CD4-positive, alpha-beta memory T cell (primary cell): ENCODE data around the gene SFXN4. TPM values are rescaled to one million over a fixed set of nuclear protein-coding genes. Genes with fewer than 3 reads are reported as not detected.

Experiments used
- CTCF ChIA-PET: fragments of 350-600 bp; sonication (Branson Sonifier 250); formaldehyde crosslinking; loops from one replicate; lab custom pipeline; 2021; ENCODE audit warnings: inconsistent platforms; ENCODE audit not compliant: partially characterized antibody; lab: Charles Lee
- POLR2A ChIA-PET: fragments of 350-600 bp; sonication (Branson Sonifier 250); formaldehyde crosslinking; loops from one replicate; lab custom pipeline; 2021; ENCODE audit not compliant: partially characterized antibody; lab: Charles Lee
- DNase-seq, 5 donors: peaks; one replicate each; pipeline versions ENCODE4 v3.0.0 to v3.0.0-alpha.2; 2020 to 2022; ENCODE audit warnings: mixed read lengths in 1 of 5
- H3K27ac ChIP-seq: one replicate; pipeline ENCODE4 v1.7.0; 2013; ENCODE audit warnings: low read depth, low read length
- H3K27me3 ChIP-seq: 2 replicates; pipeline ENCODE4 v1.7.0; 2013; ENCODE audit warnings: mild to moderate bottlenecking, low read length, moderate library complexity; ENCODE audit not compliant: insufficient read depth
- H3K36me3 ChIP-seq: 2 replicates; pipeline ENCODE4 v1.7.0; 2013; ENCODE audit warnings: mild to moderate bottlenecking, low read length, moderate library complexity; ENCODE audit not compliant: insufficient read depth
- H3K4me1 ChIP-seq: 2 replicates; pipeline ENCODE4 v1.7.0; 2013; ENCODE audit warnings: mild to moderate bottlenecking, low read length, moderate library complexity; ENCODE audit not compliant: insufficient read depth
- H3K4me3 ChIP-seq, 2 donors: one replicate each; pipeline ENCODE4 v1.7.0; 2013; ENCODE audit warnings: low read length in 2 of 2, mild to moderate bottlenecking in 1 of 2
- H3K9me3 ChIP-seq, 2 donors: one replicate each; pipeline ENCODE4 v1.7.0; 2013; ENCODE audit warnings: low read length in 2 of 2, control low read depth in 1 of 2; ENCODE audit not compliant: control insufficient read depth in 1 of 2
- H3K27ac Mint-ChIP-seq, 7 donors: one replicate each; pipeline ENCODE4 v1.8.0; 2020 to 2021; ENCODE audit warnings: mixed read lengths in 7 of 7, mild to moderate bottlenecking in 6 of 7, inconsistent platforms in 3 of 7, moderate library complexity in 3 of 7
- H3K27me3 Mint-ChIP-seq, 2 donors: one replicate each; pipeline ENCODE4 v1.8.0; 2020 to 2021; ENCODE audit warnings: mixed read lengths in 2 of 2
- H3K36me3 Mint-ChIP-seq, 2 donors: one replicate each; pipeline ENCODE4 v1.8.0; 2020 to 2021; ENCODE audit warnings: mixed read lengths in 2 of 2, inconsistent platforms in 1 of 2, mild to moderate bottlenecking in 1 of 2
- H3K4me1 Mint-ChIP-seq, 4 donors: one replicate each; pipeline ENCODE4 v1.8.0; 2020 to 2021; ENCODE audit warnings: mixed read lengths in 4 of 4, mild to moderate bottlenecking in 1 of 4
- H3K4me3 Mint-ChIP-seq, 8 donors: one replicate each; pipeline ENCODE4 v1.8.0; 2020 to 2021; ENCODE audit warnings: mixed read lengths in 8 of 8, mild to moderate bottlenecking in 7 of 8, moderate library complexity in 6 of 8, inconsistent platforms in 3 of 8
- H3K9me3 Mint-ChIP-seq, 8 donors: one replicate each; pipeline ENCODE4 v1.8.0; 2020 to 2021; ENCODE audit warnings: mixed read lengths in 8 of 8, mild to moderate bottlenecking in 5 of 8, inconsistent platforms in 3 of 8, moderate library complexity in 1 of 8
- intact Hi-C: fragments of 100-400 bp; cut with micrococcal nuclease; formaldehyde crosslinking; loops from one replicate; pipeline ENCODE4 v1.15.1; 2023
- polyA plus RNA-seq, 2 donors: library from polyadenylated mRNA; unstranded; fragments of 300-500 nt; fragmentation: Illumina TruSeq; gene quantifications; one replicate each; pipeline ENCODE4 v1.2.3, GENCODE V29; 2021
- total RNA-seq, 2 experiments: library from RNA; stranded (reverse); gene quantifications; one replicate each; pipeline ENCODE4 v1.2.3, GENCODE V29; 2021

The SFXN4 gene
- total RNA-seq: 10 to 100 TPM; 17.2 to 18.5 TPM
- 10 to 100 TPM; 13.9 to 14.0 TPM for polyA plus RNA-seq

- Histone ChIP-seq H3K27me3 (no peaks in the 10 kb centered on the region), H3K27ac (peak within 1 kb of the TSS; percentile 65), H3K4me3 (peak within 1 kb of the TSS; percentile 73 to 92), H3K36me3 (peaks cover 22% of the 10 kb centered on the region), H3K9me3 (no peaks in the 10 kb centered on the region), H3K4me1 (peaks cover 20% of the 10 kb centered on the region)
- Mint-ChIP-seq H3K9me3 (no peaks in the 10 kb centered on the region), H3K27me3 (no peaks in the 10 kb centered on the region), H3K27ac (peak within 1 kb of the TSS; percentile 87 to 96 (median 95)), H3K36me3 (peaks cover 10 to 51% of the 10 kb centered on the region in 2 donors), H3K4me3 (peak within 1 kb of the TSS; percentile 90 to 94 (median 92)), H3K4me1 (peaks cover 9 to 43% (median 27%) of the 10 kb centered on the region in 4 donors)
- CTCF ChIA-PET: interaction anchor here (0.6 to 1.6 kb wide), 6 partner anchors 8 to 350 kb away, joined by 3 to 8 read pairs (median 4); partner anchors contain the start of gene GRK5
- DNase-seq: peak; percentile 76 to 87 (median 85)
- intact Hi-C loops: loop anchor here (1.0 to 5.0 kb wide), 5 partner anchors 13 to 432 kb away; partner anchors contain the start of genes DENND10, GRK5 and PRDX3
- POLR2A ChIA-PET: interaction anchor here (0.7 to 3.4 kb wide), 15 partner anchors 11 to 410 kb away, joined by 3 to 16 read pairs (median 7); partner anchors contain the start of genes CACUL1, DENND10, EIF3A and GRK5
Observed at GRCh38 chr10:119165171-119166117, at the start of gene SFXN4. Gene SFXN4, minus strand, starts transcription at chr10:119165714. Its CDS starts 67 bp downstream, at chr10:119165647.

- intact Hi-C loops: no loop called here
- Histone ChIP-seq H3K4me3 (peak overlapping the region; percentile 13 to 38), H3K4me1 (peaks cover 65% of the 10 kb centered on the region)
Observed at GRCh38 chr10:119211625-119212441, 46.3 kb upstream of the SFXN4 start.

GRCh38 chr10:119211176-119211575 lies 45.7 kb upstream of the SFXN4 start:
- CTCF ChIA-PET: interaction anchor here (1.0 to 6.8 kb wide), 10 partner anchors 10 to 331 kb away, joined by 3 to 139 read pairs (median 4); partner anchors contain the start of gene RGS10
- peak overlapping the region in 1 of 2 donors; percentile 38 for H3K4me3 ChIP-seq
- peak overlapping the region; percentile 74 for H3K27ac ChIP-seq
- peak overlapping the region in 7 of 8 donors; percentile 57 to 83 (median 73) for H3K4me3 Mint-ChIP-seq
- peaks cover 69% of the 10 kb centered on the region for H3K4me1 ChIP-seq
- intact Hi-C loops: no loop called here
- H3K4me1 Mint-ChIP-seq: peaks cover 33 to 67% (median 53%) of the 10 kb centered on the region in 4 donors
- no peaks in the 10 kb centered on the region for H3K9me3 Mint-ChIP-seq
- no peaks in the 10 kb centered on the region for H3K9me3 ChIP-seq
- no peaks in the 10 kb centered on the region for H3K27me3 ChIP-seq
- peaks cover 0 to 16% of the 10 kb centered on the region in 2 donors for H3K36me3 Mint-ChIP-seq
- no peak for DNase-seq
- POLR2A ChIA-PET: interaction anchor here (1.0 to 7.0 kb wide), 5 partner anchors 58 to 95 kb away, joined by 3 to 101 read pairs (median 6); no protein-coding TSS in a partner anchor
- H3K27ac Mint-ChIP-seq: peak overlapping the region; percentile 91 to 97 (median 94)
- H3K27me3 Mint-ChIP-seq: no peaks in the 10 kb centered on the region
- no peaks in the 10 kb centered on the region for H3K36me3 ChIP-seq

More at GRCh38 chr10:119211625-119212441, 46.3 kb upstream of the SFXN4 start:
- H3K27me3 ChIP-seq: no peaks in the 10 kb centered on the region
- peak overlapping the region; percentile 74 for H3K27ac ChIP-seq
- peak overlapping the region; percentile 55 to 83 (median 72) for H3K4me3 Mint-ChIP-seq
- no peaks in the 10 kb centered on the region for H3K36me3 ChIP-seq
- H3K9me3 ChIP-seq: no peaks in the 10 kb centered on the region
- peak overlapping the region; percentile 91 to 97 (median 94) for H3K27ac Mint-ChIP-seq
- no peaks in the 10 kb centered on the region for H3K27me3 Mint-ChIP-seq
- peak in 4 of 5 donors; percentile 38 to 68 (median 60) for DNase-seq
- H3K36me3 Mint-ChIP-seq: peaks cover 0 to 12% of the 10 kb centered on the region in 2 donors
- H3K4me1 Mint-ChIP-seq: peaks cover 30 to 66% (median 50%) of the 10 kb centered on the region in 4 donors
- POLR2A ChIA-PET: interaction anchor here (0.9 to 7.0 kb wide), 7 partner anchors 9 to 277 kb away, joined by 3 to 101 read pairs (median 6); no protein-coding TSS in a partner anchor
- CTCF ChIA-PET: interaction anchor here (0.8 to 6.8 kb wide), 12 partner anchors 10 to 370 kb away, joined by 3 to 139 read pairs (median 3); partner anchors contain the start of gene RGS10
- no peaks in the 10 kb centered on the region for H3K9me3 Mint-ChIP-seq

GRCh38 chr10:119210633-119211032 lies 45.1 kb upstream of the SFXN4 start:
- no peak overlapping the region for H3K27ac ChIP-seq
- Mint-ChIP-seq H3K27ac (peak overlapping the region in 5 of 7 donors; percentile 6 to 95 (median 93)), H3K36me3 (peaks cover 0 to 17% of the 10 kb centered on the region in 2 donors), H3K4me3 (peak overlapping the region in 2 of 8 donors; percentile 81 to 83), H3K4me1 (peaks cover 36 to 67% (median 57%) of the 10 kb centered on the region in 4 donors), H3K27me3 (no peaks in the 10 kb centered on the region), H3K9me3 (no peaks in the 10 kb centered on the region)
- H3K4me1 ChIP-seq: peaks cover 75% of the 10 kb centered on the region
- no peaks in the 10 kb centered on the region for H3K27me3 ChIP-seq
- CTCF ChIA-PET: interaction anchor here (1.0 to 6.8 kb wide), 12 partner anchors 10 to 332 kb away, joined by 3 to 139 read pairs (median 4); partner anchors contain the start of gene RGS10
- intact Hi-C loops: no loop called here
- H3K4me3 ChIP-seq: no peak overlapping the region
- H3K9me3 ChIP-seq: no peaks in the 10 kb centered on the region
- POLR2A ChIA-PET: interaction anchor here (1.9 to 7.0 kb wide), 3 partner anchors 60 to 96 kb away, joined by 6 to 101 read pairs (median 9); no protein-coding TSS in a partner anchor
- DNase-seq: no peak
- H3K36me3 ChIP-seq: no peaks in the 10 kb centered on the region

GRCh38 chr10:119209736-119210355 lies 44.3 kb upstream of the SFXN4 start:
- Mint-ChIP-seq H3K36me3 (peaks cover 0 to 17% of the 10 kb centered on the region in 2 donors), H3K4me1 (peaks cover 36 to 68% (median 56%) of the 10 kb centered on the region in 4 donors), H3K9me3 (no peaks in the 10 kb centered on the region), H3K27me3 (no peaks in the 10 kb centered on the region), H3K27ac (peak overlapping the region; percentile 89 to 95 (median 91)), H3K4me3 (peak overlapping the region; percentile 90 to 99 (median 94))
- CTCF ChIA-PET: interaction anchor here (0.6 to 6.8 kb wide), 26 partner anchors 8 to 455 kb away, joined by 3 to 139 read pairs (median 4); partner anchors contain the start of gene CACUL1
- Histone ChIP-seq H3K27me3 (no peaks in the 10 kb centered on the region), H3K36me3 (no peaks in the 10 kb centered on the region), H3K4me1 (peaks cover 75% of the 10 kb centered on the region), H3K4me3 (peak overlapping the region in 1 of 2 donors; percentile 84), H3K27ac (peak overlapping the region; percentile 84), H3K9me3 (no peaks in the 10 kb centered on the region)
- intact Hi-C loops: loop anchor here (1.0 to 10.0 kb wide), 4 partner anchors 11 to 665 kb away; partner anchors contain the start of genes BAG3, MCMBP and SFXN4
- no peak for DNase-seq
- POLR2A ChIA-PET: interaction anchor here (0.7 to 7.0 kb wide), 8 partner anchors 10 to 366 kb away, joined by 3 to 101 read pairs (median 3); no protein-coding TSS in a partner anchor
